ENCODE measurements around the gene NEK9. TPM values are rescaled to one million over a fixed set of nuclear protein-coding genes. Genes with fewer than 3 reads are reported as not detected.

The NEK9 gene
- total and polyA plus RNA-seq, 10 of the 15 experiments (the other 5 are each of a cell fraction or from before 2014, with no cell fraction given) = 6.0 to 78.8 (median 44.7) TPM

- no peak for TF ChIP-seq TARDBP (IDR thresholded peaks at IDR 0.05; ENCODE audit: borderline replicate concordance)
Observed at GRCh38 chr14:75095690-75096089, 31.2 kb downstream of the NEK9 start (continued).

GRCh38 chr14:75094896-75095295, 32.0 kb downstream of the NEK9 start:
- WGBS (ENCODE audit: insufficient coverage, insufficient replicate concordance, low lambda C conversion rate, missing lambda C conversion rate) = 90% methylated on average over 3 of the region's 3 CpGs
- H3K4me3 ChIP-seq = no peak overlapping the region
- no peaks in the 10 kb centered on the region; the same call in 1 of the 2 replicates for H4K20me1 ChIP-seq (ENCODE audit: control insufficient read depth, insufficient read depth)
- H2AFZ ChIP-seq (ENCODE audit: control insufficient read depth, low read depth, low read length) = no peak overlapping the region
- no peaks in the 10 kb centered on the region for H3K27me3 ChIP-seq (replicated peaks in 1 of 2; ENCODE audit: control insufficient read depth in 2 of 2, insufficient read depth in 2 of 2, low read length in 1 of 2)
- H3K4me2 ChIP-seq (ENCODE audit: control insufficient read depth, insufficient read depth) = no peak overlapping the region
- ATAC-seq (no peak), FAIRE-seq (no peak), DNase-seq (ENCODE audit: low read depth, low spot score) (no peak)
- no peak overlapping the region for H3K9ac ChIP-seq (ENCODE audit: control insufficient read depth, insufficient read depth, low read length)
- peaks cover 0 to 8% of the 10 kb centered on the region in 2 experiments; a peak in 3 of 4 replicates for H3K36me3 ChIP-seq (ENCODE audit: control insufficient read depth in 2 of 2, insufficient read depth in 2 of 2, low read length in 1 of 2)
- H3K9me3 ChIP-seq (replicated peaks; ENCODE audit: control insufficient read depth, insufficient read depth, low read length) = no peaks in the 10 kb centered on the region
- RAD21 ChIA-PET (ENCODE audit: unreplicated experiment) = interaction anchor here (2.1 kb wide), 1 partner anchor 234 kb away, joined by 5 read pairs; no protein-coding TSS in a partner anchor
- BruUV-seq (replicated peaks) = no TSS peak
- SMC1A ChIA-PET (ENCODE audit: uncharacterized antibody, unreplicated experiment) = interaction anchor here (1.0 kb wide), 1 partner anchor 149 kb away, joined by 3 read pairs; no protein-coding TSS in a partner anchor
- H3K27ac ChIP-seq (ENCODE audit: control insufficient read depth, insufficient read depth) = no peak overlapping the region
- CTCF ChIA-PET = interaction anchor here (1.0 kb wide), 1 partner anchor 203 kb away, joined by 3 read pairs; no protein-coding TSS in a partner anchor
- no peaks in the 10 kb centered on the region for H3K4me1 ChIP-seq (ENCODE audit: control insufficient read depth, insufficient read depth, low read length)
- POLR2A ChIA-PET = no interaction called here
- intact Hi-C loops (cut with micrococcal nuclease; ENCODE audit: unreplicated experiment) (no loop called here), in situ Hi-C loops (cut with MboI) (loop anchor here (5.0 kb wide), 1 partner anchor 243 kb away; no protein-coding TSS in a partner anchor)
- H3K79me2 ChIP-seq (ENCODE audit: control insufficient read depth, insufficient read depth, low read length) = no peaks in the 10 kb centered on the region
- TF ChIP-seq EP300 (IDR thresholded peaks at IDR 0.05; ENCODE audit: borderline replicate concordance in 1 of 2, control insufficient read depth in 1 of 2, low read depth in 2 of 2, low read length in 2 of 2) = no peak
- no peak for TF ChIP-seq CHD4 (IDR thresholded peaks at IDR 0.05)
- TF ChIP-seq POLR2A (IDR thresholded peaks at IDR 0.05; ENCODE audit: low read depth, low read length) = no peak
- no peak for TF ChIP-seq MEF2B (IDR thresholded peaks at IDR 0.05; ENCODE audit: partially characterized antibody, poor library complexity, severe bottlenecking)
- TF ChIP-seq ZNF592 (IDR thresholded peaks at IDR 0.05) = no peak
- TF ChIP-seq CEBPZ (IDR thresholded peaks at IDR 0.05; ENCODE audit: low read depth, low read length) = no peak
- TF ChIP-seq E2F4 (IDR thresholded peaks at IDR 0.05; ENCODE audit: low read depth, low read length) = no peak
- TF ChIP-seq RAD51 (IDR thresholded peaks at IDR 0.05) = no peak
- no peak for TF ChIP-seq HDAC2 (IDR thresholded peaks at IDR 0.05)
- TF ChIP-seq EZH2 (IDR thresholded peaks at IDR 0.05; ENCODE audit: borderline replicate concordance, control insufficient read depth, low read depth, low read length) = no peak
